Fibroblast of the aortic adventitia (primary cell): ENCODE data around the gene PRLR. TPM values are rescaled to one million over a fixed set of nuclear protein-coding genes. Genes with fewer than 3 reads are reported as not detected.

Experiments
- DNase-seq: peaks from one replicate; pipeline ENCODE4 v3.0.0-alpha.2; 2010; ENCODE audit warnings: low read depth
- H3K4me3 ChIP-seq: 2 replicates; pipeline ENCODE4 v1.5.1; 2011; ENCODE audit warnings: low read depth, mild to moderate bottlenecking, control low read depth, low read length, moderate library complexity
- CTCF ChIP-seq: IDR thresholded peaks from 2 replicates; pipeline ENCODE4 v1.5.1; 2011; ENCODE audit warnings: mild to moderate bottlenecking, low read length, control low read depth, inconsistent platforms; ENCODE audit not compliant: insufficient read depth
- total RNA-seq: library from RNA; depleted of rRNA; stranded (reverse); fragments of >200 nt; gene quantifications from 2 replicates; pipeline ENCODE4 v1.2.3, GENCODE V29; 2012; ENCODE audit warnings: low replicate concordance

Gene PRLR
- total RNA-seq, 1 donor, result 0.63 TPM

GRCh38 chr5:35223787-35224395 lies 6.4 kb downstream of the PRLR start:
- H3K4me3 ChIP-seq, result no peak overlapping the region
- peak; percentile 31 for DNase-seq
- no peak for TF ChIP-seq CTCF

- no peak for TF ChIP-seq CTCF
- no peak for DNase-seq
- no peak overlapping the region for H3K4me3 ChIP-seq
Measured at GRCh38 chr5:35220967-35221366, 9.3 kb downstream of the PRLR start.

- TF ChIP-seq CTCF, result no peak
- DNase-seq, result no peak
- no peak overlapping the region for H3K4me3 ChIP-seq
Measured at GRCh38 chr5:35218981-35219380, 11.3 kb downstream of the PRLR start.

GRCh38 chr5:35214051-35214450 lies 16.2 kb downstream of the PRLR start:
- no peak overlapping the region for H3K4me3 ChIP-seq
- no peak for DNase-seq
- TF ChIP-seq CTCF, result no peak

GRCh38 chr5:35213608-35214007 lies 16.7 kb downstream of the PRLR start:
- no peak for DNase-seq
- no peak overlapping the region for H3K4me3 ChIP-seq
- TF ChIP-seq CTCF, result no peak

GRCh38 chr5:35212122-35212982 lies 17.9 kb downstream of the PRLR start:
- DNase-seq, result no peak
- no peak overlapping the region for H3K4me3 ChIP-seq
- no peak for TF ChIP-seq CTCF

- H3K4me3 ChIP-seq, result no peak overlapping the region
- DNase-seq, result no peak
- no peak for TF ChIP-seq CTCF
Measured at GRCh38 chr5:35209862-35210261, 20.4 kb downstream of the PRLR start.
